HG02759 (cell line): ENCODE results near the gene SPATA2L.
A peak's percentile ranks its signal among the peaks of the same experiment; 100 is the strongest.

Experiments used
- ATAC-seq: cut with Tn5 transposase; IDR thresholded peaks from one replicate; pipeline ENCODE4 v1.9.1; 2021; ENCODE audit warnings: mild to moderate bottlenecking, moderate library complexity; ENCODE audit not compliant: unreplicated experiment

The SPATA2L gene

GRCh38 chr16:89729863-89730593, 28.5 kb upstream of the SPATA2L start:
- ATAC-seq: no peak

- ATAC-seq: no peak
Measured at GRCh38 chr16:89729293-89729692, 27.8 kb upstream of the SPATA2L start.

GRCh38 chr16:89727406-89728120, 26.1 kb upstream of the SPATA2L start:
- no peak for ATAC-seq

- ATAC-seq: no peak
Measured at GRCh38 chr16:89723279-89724250, 22.1 kb upstream of the SPATA2L start.

- peak; percentile 6 for ATAC-seq
Measured at GRCh38 chr16:89722392-89723278, 21.1 kb upstream of the SPATA2L start.

GRCh38 chr16:89721546-89722391, 20.3 kb upstream of the SPATA2L start:
- ATAC-seq: peak; percentile 33

- peak; percentile 52 for ATAC-seq
Measured at GRCh38 chr16:89720813-89721545, 19.5 kb upstream of the SPATA2L start, which contains the start of the genes VPS9D1 and ZNF276. Gene VPS9D1, minus strand, starts transcription at chr16:89720898. Its CDS starts 37 bp downstream, at chr16:89720861. Gene ZNF276, plus strand, starts transcription at chr16:89721537. Its CDS starts 104 bp downstream, at chr16:89721641.

GRCh38 chr16:89720551-89720812, 19.0 kb upstream of the SPATA2L start:
- peak; percentile 22 for ATAC-seq

- no peak for ATAC-seq
Measured at GRCh38 chr16:89717688-89718505, 16.4 kb upstream of the SPATA2L start.

- ATAC-seq: no peak
Measured at GRCh38 chr16:89716916-89717687, 15.6 kb upstream of the SPATA2L start.

- no peak for ATAC-seq
Measured at GRCh38 chr16:89716493-89716892, 15.0 kb upstream of the SPATA2L start.

- ATAC-seq: no peak
Measured at GRCh38 chr16:89712274-89712781, 10.8 kb upstream of the SPATA2L start.

GRCh38 chr16:89711601-89712273, 10.2 kb upstream of the SPATA2L start:
- ATAC-seq: peak; percentile 59

GRCh38 chr16:89710709-89711564, 9.4 kb upstream of the SPATA2L start:
- ATAC-seq: no peak

GRCh38 chr16:89709716-89710432, 8.4 kb upstream of the SPATA2L start:
- ATAC-seq: no peak
